Liver (tissue), 3 donors: ENCODE data around the gene BFSP1.

Experiments used
- ATF3 ChIP-seq: IDR thresholded peaks from 2 replicates; pipeline ENCODE4 v1.6.1; 2016; ENCODE audit warnings: antibody characterized with exemption
- CTCF ChIP-seq: fragments of 150-350 bp; IDR thresholded peaks from 2 replicates; pipeline ENCODE4 v1.5.1; 2017; ENCODE audit warnings: improper control_type of control experiment, low read depth, low read length; ENCODE audit not compliant: missing input control
- EGR1 ChIP-seq, 2 donors: IDR thresholded peaks; 2 replicates each; pipeline ENCODE4 v1.6.1; 2016 to 2018; ENCODE audit warnings: antibody characterized with exemption in 2 of 2, low read depth in 2 of 2
- TAF1 ChIP-seq: conservative IDR thresholded peaks from 2 replicates; pipeline ENCODE4 v1.6.1; 2016; ENCODE audit warnings: antibody characterized with exemption, mild to moderate bottlenecking
- donor health status: healthy.
- donor health status: healthy.

GRCh38 chr20:17463711-17464110 is 67.5 kb downstream of the BFSP1 start:
- TF ChIP-seq EGR1 (IDR thresholded peaks at IDR 0.05; ENCODE audit: low read depth in 2 of 2) = no peak
- TF ChIP-seq ATF3 = no peak
- TF ChIP-seq TAF1 = no peak
- no peak for TF ChIP-seq CTCF
